ENCODE results near the gene MALSU1. TPM values are rescaled to one million over a fixed set of nuclear protein-coding genes. Genes with fewer than 3 reads are reported as not detected.

Gene MALSU1
- total RNA-seq, 4 donors from 2014 or later: 42.4 to 70.6 (median 47.2) TPM

DNA sequence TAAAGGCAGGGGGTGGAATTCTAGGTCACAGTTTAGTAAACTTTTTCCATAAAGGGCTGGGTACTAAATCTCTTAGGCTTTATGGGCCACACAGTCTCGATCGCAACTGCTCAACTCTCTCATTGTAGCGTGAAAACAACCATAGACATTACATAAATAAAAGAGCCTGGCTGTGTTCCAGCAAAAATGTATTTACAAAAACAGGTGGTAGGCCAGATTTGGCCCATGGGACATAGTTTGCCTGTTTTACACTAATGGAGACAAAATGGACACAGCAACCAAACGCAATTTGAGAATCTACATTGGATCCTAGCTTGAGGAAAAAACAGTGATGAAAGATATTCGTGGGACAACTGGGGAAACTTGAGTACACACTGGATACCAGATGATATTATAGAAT lies 23.2 kb upstream of the MALSU1 start:
- no peak for DNase-seq (ENCODE audit: low spot score)
- TF ChIP-seq, protein P1, sequence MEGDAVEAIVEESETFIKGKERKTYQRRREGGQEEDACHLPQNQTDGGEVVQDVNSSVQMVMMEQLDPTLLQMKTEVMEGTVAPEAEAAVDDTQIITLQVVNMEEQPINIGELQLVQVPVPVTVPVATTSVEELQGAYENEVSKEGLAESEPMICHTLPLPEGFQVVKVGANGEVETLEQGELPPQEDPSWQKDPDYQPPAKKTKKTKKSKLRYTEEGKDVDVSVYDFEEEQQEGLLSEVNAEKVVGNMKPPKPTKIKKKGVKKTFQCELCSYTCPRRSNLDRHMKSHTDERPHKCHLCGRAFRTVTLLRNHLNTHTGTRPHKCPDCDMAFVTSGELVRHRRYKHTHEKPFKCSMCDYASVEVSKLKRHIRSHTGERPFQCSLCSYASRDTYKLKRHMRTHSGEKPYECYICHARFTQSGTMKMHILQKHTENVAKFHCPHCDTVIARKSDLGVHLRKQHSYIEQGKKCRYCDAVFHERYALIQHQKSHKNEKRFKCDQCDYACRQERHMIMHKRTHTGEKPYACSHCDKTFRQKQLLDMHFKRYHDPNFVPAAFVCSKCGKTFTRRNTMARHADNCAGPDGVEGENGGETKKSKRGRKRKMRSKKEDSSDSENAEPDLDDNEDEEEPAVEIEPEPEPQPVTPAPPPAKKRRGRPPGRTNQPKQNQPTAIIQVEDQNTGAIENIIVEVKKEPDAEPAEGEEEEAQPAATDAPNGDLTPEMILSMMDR (IDR thresholded peaks at IDR 0.05): no peak
- no peak for ATAC-seq (ENCODE audit: low FRiP score)

DNA sequence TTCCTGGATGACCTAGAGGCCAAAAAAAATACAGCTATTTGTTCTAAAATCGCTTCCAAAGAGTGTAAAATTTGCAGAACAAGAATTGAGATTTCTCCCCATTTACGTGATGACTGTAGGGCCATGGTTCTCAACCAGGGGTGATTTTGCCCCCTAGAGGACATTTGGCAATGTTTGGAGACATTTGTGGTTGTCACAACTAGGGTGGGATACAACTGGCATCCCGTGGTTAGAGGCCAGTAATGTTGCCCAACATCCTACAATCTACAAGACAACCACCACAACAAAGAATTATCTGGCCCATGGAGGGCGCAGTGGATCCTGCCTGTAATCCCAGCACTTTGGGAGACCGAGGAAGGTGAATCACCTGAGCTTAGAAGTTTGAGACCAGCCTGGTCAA lies 22.8 kb upstream of the MALSU1 start:
- DNase-seq (ENCODE audit: low spot score) (no peak), ATAC-seq (ENCODE audit: low FRiP score) (no peak)
- TF ChIP-seq, protein P1 (IDR thresholded peaks at IDR 0.05): no peak

DNA sequence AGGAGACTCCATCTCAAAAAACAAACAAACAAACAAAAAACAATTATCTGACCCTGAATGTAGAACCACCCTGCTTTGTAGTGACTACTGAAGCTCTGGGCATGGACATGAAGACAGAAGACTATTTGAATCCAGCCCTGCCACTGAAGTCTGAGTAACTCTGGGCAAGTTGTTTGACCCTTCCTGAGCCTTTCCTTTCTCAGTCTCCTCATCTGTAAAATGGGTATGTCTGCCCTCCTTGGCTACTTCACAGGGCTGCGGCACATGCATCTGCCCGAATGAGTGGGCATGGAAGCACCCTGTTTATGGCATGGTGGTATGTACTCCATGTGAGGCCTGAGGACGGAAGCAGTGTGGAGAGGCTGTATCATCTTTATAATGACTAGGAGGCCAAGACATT lies 22.2 kb upstream of the MALSU1 start:
- TF ChIP-seq, protein P1 (IDR thresholded peaks at IDR 0.05): no peak
- DNase-seq (ENCODE audit: low spot score): no peak
- no peak for ATAC-seq (ENCODE audit: low FRiP score)

GRCh38 chr7:23277359-23277989 lies 21.7 kb upstream of the MALSU1 start:
- TF ChIP-seq, protein P1 (IDR thresholded peaks at IDR 0.05): no peak
- ATAC-seq (ENCODE audit: low FRiP score) (peak; percentile 62), DNase-seq (ENCODE audit: low spot score) (no peak)

DNA sequence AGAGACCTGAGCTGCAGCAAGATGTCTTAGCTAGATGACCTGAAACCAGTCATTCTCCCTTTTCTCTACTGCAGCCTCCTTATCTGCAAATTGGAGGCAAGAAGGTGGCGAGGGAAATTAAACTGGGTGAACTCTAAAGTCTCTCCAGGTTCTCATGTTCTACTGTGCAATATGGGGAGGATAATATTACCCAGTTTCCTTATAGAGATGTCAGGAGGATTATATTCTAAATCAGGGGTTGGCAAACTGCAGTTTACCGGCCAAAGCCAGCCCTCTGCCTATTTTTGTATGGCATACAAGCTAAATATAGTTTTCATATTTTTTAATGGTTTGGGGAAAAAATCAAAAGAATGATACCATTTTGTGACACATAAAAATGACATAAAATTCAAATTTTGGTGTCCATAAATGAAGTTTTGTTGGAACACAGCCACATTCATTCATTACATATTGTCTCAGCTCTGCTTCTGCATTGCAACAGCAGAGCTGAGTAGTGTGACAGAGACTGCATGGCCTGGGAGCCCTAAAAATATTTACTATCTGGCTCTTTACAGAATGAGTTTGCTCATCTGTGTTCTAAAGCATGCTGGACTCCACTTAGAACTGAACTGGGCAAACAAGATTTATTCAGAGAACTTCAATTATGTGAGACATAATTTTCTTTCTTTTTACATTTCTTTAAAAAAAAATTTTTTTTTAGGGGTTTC lies 19.2 kb upstream of the MALSU1 start:
- TF ChIP-seq, protein P1 (IDR thresholded peaks at IDR 0.05): no peak
- DNase-seq (ENCODE audit: low spot score) (no peak), ATAC-seq (ENCODE audit: low FRiP score) (no peak)

- DNase-seq (ENCODE audit: low spot score): no peak
- ATAC-seq (ENCODE audit: low FRiP score): no peak
- TF ChIP-seq, protein P1 (IDR thresholded peaks at IDR 0.05): no peak
Observed at GRCh38 chr7:23283086-23283485, 16.1 kb upstream of the MALSU1 start.

DNA sequence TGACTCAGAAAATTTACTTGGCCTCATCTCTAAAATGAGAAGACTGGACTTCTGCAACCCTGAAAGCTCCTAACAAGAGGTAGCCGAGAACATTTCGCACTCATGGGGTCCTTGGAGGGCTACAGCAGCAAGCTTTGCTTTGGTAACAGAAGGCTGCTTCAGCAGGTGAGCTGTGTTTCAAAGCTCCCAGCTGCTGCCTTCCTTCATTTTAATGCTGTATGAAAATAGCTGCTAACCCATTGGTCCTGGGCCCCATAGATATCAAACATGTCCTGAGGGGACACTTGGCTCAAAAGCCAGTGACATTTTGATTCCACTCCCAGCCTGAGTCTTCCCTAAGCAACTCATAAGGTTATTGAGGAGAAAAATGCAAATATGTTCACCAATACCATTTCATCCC lies 14.3 kb upstream of the MALSU1 start:
- no peak for ATAC-seq (ENCODE audit: low FRiP score)
- TF ChIP-seq, protein P1 (IDR thresholded peaks at IDR 0.05): no peak

More for the DNA sequence above, 14.3 kb upstream of the MALSU1 start:
- DNase-seq (ENCODE audit: low spot score): no peak
